ENCODE measurements around the gene CDKN2AIPNL.
A peak's percentile ranks its signal among the peaks of the same experiment; 100 is the strongest.
"Not testable (repeated sequence)": the region's sequence is repeated elsewhere in the genome, so short reads cannot be mapped to it uniquely, and the experiment has no call there.

Gene CDKN2AIPNL

DNA sequence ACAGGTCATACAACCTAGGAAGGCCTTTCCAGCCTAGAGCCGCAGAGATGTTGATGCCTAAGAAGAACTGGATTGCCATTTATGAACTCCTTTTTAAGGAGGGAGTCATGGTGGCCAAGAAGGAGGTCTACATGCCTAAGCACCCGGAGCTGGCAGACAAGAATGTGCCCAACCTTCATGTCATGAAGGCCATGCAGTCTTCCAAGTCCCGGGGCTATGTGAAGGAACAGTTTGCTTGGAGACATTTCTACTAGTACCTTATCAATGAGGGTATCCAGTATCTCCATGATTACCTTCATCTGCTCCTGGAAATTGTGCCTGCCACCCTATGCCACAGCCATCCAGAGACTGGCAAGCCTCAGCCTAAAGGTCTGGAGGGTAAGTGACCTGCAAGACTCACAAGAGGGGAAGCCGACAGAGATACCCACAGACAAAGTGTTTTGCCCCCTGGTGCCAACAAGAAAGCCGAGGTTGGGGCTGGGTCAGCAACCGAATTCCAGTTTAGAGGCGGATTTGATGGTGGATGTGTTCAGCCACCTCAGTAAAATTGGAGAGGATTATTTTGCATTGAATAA is 11.2 kb upstream of the CDKN2AIPNL start:
- TF ChIP-seq, protein P1, sequence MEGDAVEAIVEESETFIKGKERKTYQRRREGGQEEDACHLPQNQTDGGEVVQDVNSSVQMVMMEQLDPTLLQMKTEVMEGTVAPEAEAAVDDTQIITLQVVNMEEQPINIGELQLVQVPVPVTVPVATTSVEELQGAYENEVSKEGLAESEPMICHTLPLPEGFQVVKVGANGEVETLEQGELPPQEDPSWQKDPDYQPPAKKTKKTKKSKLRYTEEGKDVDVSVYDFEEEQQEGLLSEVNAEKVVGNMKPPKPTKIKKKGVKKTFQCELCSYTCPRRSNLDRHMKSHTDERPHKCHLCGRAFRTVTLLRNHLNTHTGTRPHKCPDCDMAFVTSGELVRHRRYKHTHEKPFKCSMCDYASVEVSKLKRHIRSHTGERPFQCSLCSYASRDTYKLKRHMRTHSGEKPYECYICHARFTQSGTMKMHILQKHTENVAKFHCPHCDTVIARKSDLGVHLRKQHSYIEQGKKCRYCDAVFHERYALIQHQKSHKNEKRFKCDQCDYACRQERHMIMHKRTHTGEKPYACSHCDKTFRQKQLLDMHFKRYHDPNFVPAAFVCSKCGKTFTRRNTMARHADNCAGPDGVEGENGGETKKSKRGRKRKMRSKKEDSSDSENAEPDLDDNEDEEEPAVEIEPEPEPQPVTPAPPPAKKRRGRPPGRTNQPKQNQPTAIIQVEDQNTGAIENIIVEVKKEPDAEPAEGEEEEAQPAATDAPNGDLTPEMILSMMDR (IDR thresholded peaks at IDR 0.05; ENCODE audit: low read depth, low read length, missing control alignments): no peak
- in situ Hi-C loops (cut with HindIII; ENCODE audit: low sequenced_read_pairs): no loop called here
- DNase-seq (ENCODE audit: low read depth): no peak
- no peak overlapping the region for H3K4me3 ChIP-seq (ENCODE audit: low read depth, low read length)

DNA sequence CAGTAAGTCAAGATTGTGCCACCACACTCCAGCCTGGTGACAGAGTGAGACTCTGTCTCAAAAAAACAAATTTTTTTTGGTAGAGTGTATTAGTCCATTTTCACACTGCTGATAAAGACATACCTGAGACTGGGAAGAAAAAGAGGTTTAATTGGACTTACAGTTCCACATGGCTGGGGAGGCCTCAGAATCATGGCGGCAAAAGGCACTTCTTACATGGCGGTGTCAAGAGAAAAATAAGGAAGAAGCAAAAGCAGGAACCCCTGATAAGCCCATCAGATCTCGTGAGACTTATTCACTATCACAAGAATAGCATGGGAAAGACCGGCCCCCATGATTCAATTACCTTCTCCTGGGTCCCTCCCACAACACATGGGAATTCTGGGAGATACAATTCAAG is 9.4 kb upstream of the CDKN2AIPNL start:
- H3K4me3 ChIP-seq (ENCODE audit: low read depth, low read length); DNase-seq (ENCODE audit: low read depth); in situ Hi-C loops (cut with HindIII; ENCODE audit: low sequenced_read_pairs): not testable (repeated sequence)

DNA sequence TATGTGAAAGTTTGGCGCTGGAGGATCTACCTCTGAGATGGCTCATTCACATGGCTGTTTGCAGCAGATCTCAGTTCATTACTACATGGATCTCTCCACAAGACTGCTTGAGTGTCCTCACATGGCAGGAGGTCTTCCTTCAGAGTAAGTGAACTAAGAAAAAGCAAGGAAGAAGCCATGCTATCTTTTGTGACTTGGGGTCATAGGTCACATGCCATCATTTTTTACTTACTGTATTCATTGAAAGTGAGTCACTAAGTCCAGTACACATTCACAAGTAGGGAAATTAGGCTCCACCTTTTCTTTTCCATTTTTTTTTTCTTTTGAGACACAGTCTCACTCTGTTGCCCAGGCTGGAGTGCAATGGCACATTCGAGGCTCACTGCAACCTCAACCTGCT is 8.7 kb upstream of the CDKN2AIPNL start:
- in situ Hi-C loops (cut with HindIII; ENCODE audit: low sequenced_read_pairs): no loop called here
- H3K4me3 ChIP-seq (ENCODE audit: low read depth, low read length): no peak overlapping the region
- TF ChIP-seq, protein P1 (IDR thresholded peaks at IDR 0.05; ENCODE audit: low read depth, low read length, missing control alignments): no peak
- no peak for DNase-seq (ENCODE audit: low read depth)

DNA sequence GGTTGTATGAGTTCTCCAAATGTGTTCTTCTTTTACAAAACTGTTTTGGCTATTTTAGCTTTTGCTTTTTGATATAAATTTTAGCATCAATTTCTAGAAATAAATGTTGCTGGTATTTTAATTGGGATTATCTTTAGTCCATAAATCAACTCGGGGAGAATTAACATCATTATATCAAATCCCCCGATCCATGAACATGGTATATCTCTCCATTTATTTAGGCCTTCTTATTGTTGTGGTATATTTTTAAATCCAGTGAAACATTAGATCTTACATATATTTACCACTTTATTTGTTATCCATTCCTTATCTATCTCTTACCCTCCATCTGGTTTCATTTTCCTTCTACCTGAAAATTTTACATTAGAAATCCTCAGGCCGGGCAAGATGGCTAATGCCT is 7.3 kb upstream of the CDKN2AIPNL start:
- in situ Hi-C loops (cut with HindIII; ENCODE audit: low sequenced_read_pairs): no loop called here
- H3K4me3 ChIP-seq (ENCODE audit: low read depth, low read length): no peak overlapping the region
- TF ChIP-seq, protein P1 (IDR thresholded peaks at IDR 0.05; ENCODE audit: low read depth, low read length, missing control alignments): no peak
- no peak for DNase-seq (ENCODE audit: low read depth)

DNA sequence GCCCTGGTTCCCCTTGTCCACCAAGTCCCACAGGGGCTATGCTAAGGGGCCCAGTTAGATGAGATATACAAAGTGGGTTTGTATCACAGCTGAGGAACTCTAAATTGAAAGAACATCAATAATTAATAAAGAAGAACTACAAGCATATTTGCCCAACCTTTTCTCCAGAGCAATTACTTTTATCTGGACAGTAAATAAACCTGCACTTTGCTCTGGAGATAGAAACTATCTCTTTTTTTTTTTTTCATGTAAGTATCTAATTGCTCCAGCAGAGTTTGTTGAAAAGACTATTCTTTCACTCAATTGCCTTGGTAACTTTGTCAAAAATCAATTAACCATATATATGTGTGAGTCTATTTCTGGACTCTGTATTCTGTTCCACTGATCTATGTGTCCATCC is 6.0 kb upstream of the CDKN2AIPNL start:
- in situ Hi-C loops (cut with HindIII; ENCODE audit: low sequenced_read_pairs): no loop called here
- TF ChIP-seq, protein P1 (IDR thresholded peaks at IDR 0.05; ENCODE audit: low read depth, low read length, missing control alignments): no peak

DNA sequence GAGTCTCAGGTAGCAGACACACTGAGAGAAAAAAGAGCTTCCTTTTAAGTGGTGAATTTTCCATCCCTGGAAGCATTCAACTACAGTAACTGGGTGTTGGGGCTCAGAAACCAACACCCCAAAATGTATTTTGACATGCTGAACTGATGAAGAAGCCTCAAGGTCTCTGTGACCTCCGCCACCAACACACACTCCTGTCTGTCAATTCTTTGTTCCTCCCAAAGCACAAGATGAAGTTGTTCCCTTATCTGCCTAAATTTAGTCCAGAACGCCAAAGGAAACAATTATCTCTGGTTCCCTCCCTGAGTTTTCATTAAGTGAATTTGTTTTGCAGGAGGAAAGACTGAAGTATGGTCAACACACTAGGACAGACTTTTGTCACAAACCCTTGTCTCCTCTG is 1.4 kb upstream of the CDKN2AIPNL start:
- no peak for DNase-seq (ENCODE audit: low read depth)
- in situ Hi-C loops (cut with HindIII; ENCODE audit: low sequenced_read_pairs): loop anchor here (5.0 kb wide), 1 partner anchor 99 kb away; no protein-coding TSS in a partner anchor
- H3K4me3 ChIP-seq (ENCODE audit: low read depth, low read length): no peak overlapping the region
- TF ChIP-seq, protein P1 (IDR thresholded peaks at IDR 0.05; ENCODE audit: low read depth, low read length, missing control alignments): no peak

More for the DNA sequence above, 6.0 kb upstream of the CDKN2AIPNL start:
- DNase-seq (ENCODE audit: low read depth): no peak
- H3K4me3 ChIP-seq (ENCODE audit: low read depth, low read length): no peak overlapping the region

DNA sequence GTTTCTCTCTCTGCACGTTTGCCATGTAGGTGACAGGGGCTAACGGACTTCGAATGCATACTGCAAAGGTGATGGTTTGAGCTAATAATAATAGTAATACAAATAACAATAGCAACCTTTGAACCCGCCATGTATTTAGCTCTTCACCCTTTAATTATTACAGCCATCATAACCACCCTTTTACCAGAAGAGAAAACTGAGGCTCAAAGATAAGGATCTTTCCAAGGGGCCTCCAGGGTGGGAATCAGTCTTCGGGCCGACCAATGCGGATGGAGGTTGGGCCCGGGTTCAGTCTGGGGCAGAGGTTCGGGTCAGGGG is 494 bp downstream of the CDKN2AIPNL start:
- TF ChIP-seq, protein P1 (IDR thresholded peaks at IDR 0.05; ENCODE audit: low read depth, low read length, missing control alignments): no peak
- in situ Hi-C loops (cut with HindIII; ENCODE audit: low sequenced_read_pairs): loop anchor here (5.0 kb wide), 1 partner anchor 101 kb away; no protein-coding TSS in a partner anchor
- no peak for DNase-seq (ENCODE audit: low read depth)
- peak overlapping the region; percentile 72 for H3K4me3 ChIP-seq (ENCODE audit: low read depth, low read length)
